Chondrocyte (in vitro differentiated cells): ENCODE data around the gene SPTLC1. TPM values are rescaled to one million over a fixed set of nuclear protein-coding genes. Genes with fewer than 3 reads are reported as not detected.

Source experiments
- DNase-seq: peaks from one replicate; pipeline ENCODE4 v3.0.0; 2021; ENCODE audit warnings: mixed read lengths, low spot score
- H3K27ac Mint-ChIP-seq: one replicate; pipeline ENCODE4 v1.8.0; 2021; ENCODE audit warnings: mild to moderate bottlenecking, moderate library complexity, mixed read lengths; ENCODE audit not compliant: unreplicated experiment
- H3K27me3 Mint-ChIP-seq: 2 replicates; pipeline ENCODE4 v1.8.0; 2021; ENCODE audit warnings: low read depth, mixed read lengths
- H3K36me3 Mint-ChIP-seq: 2 replicates; pipeline ENCODE4 v1.8.0; 2021; ENCODE audit warnings: low read depth, mixed read lengths
- H3K4me1 Mint-ChIP-seq: 2 replicates; pipeline ENCODE4 v1.8.0; 2021; ENCODE audit warnings: low read depth, mild to moderate bottlenecking, mixed read lengths
- H3K4me3 Mint-ChIP-seq: one replicate; pipeline ENCODE4 v1.8.0; 2021; ENCODE audit warnings: mild to moderate bottlenecking, moderate library complexity, mixed read lengths; ENCODE audit not compliant: unreplicated experiment
- H3K9me3 Mint-ChIP-seq: 2 replicates; pipeline ENCODE4 v1.8.0; 2021; ENCODE audit warnings: low read depth, mixed read lengths
- total RNA-seq: library from RNA; stranded (reverse); gene quantifications from 3 replicates; pipeline ENCODE4 v1.2.1, GENCODE V29; 2021
- TF ChIP-seq, protein P1 (sequence below): fragments of 200-600 bp; sonication (generic); IDR thresholded peaks from 2 replicates; pipeline ENCODE4 v1.5.0; 2021; ENCODE audit warnings: antibody characterized with exemption, mild to moderate bottlenecking, moderate library complexity

Gene SPTLC1
- total RNA-seq, 1 donor from 2014 or later, result 88.9 TPM

DNA sequence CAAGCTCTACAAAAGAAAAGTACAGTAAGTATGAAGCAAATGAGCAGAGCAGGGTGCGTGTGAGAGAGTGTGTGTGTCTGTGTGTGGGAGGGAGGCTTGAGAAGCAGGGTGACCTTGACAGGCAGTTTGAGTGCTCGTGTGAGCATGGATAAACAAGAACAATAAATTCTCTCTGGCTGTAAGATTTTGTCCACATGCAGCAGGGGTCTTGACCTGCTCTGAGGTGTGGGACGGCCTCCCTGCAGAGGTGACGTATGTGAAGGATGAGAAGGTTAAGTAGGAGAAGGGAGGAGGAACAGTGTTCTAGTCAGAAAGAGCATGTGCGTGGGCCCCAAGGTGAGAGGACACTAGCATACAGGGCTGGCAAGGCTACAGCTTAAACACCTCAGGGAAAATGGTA, 49.0 kb downstream of the SPTLC1 start:
- H3K27me3 Mint-ChIP-seq, result no peaks in the 10 kb centered on the region
- TF ChIP-seq, protein P1, sequence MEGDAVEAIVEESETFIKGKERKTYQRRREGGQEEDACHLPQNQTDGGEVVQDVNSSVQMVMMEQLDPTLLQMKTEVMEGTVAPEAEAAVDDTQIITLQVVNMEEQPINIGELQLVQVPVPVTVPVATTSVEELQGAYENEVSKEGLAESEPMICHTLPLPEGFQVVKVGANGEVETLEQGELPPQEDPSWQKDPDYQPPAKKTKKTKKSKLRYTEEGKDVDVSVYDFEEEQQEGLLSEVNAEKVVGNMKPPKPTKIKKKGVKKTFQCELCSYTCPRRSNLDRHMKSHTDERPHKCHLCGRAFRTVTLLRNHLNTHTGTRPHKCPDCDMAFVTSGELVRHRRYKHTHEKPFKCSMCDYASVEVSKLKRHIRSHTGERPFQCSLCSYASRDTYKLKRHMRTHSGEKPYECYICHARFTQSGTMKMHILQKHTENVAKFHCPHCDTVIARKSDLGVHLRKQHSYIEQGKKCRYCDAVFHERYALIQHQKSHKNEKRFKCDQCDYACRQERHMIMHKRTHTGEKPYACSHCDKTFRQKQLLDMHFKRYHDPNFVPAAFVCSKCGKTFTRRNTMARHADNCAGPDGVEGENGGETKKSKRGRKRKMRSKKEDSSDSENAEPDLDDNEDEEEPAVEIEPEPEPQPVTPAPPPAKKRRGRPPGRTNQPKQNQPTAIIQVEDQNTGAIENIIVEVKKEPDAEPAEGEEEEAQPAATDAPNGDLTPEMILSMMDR, result no peak
- H3K4me3 Mint-ChIP-seq, result no peak overlapping the region
- H3K9me3 Mint-ChIP-seq, result peaks cover 22% of the 10 kb centered on the region
- H3K36me3 Mint-ChIP-seq, result peaks cover 26% of the 10 kb centered on the region
- H3K27ac Mint-ChIP-seq, result peak overlapping the region; percentile 90
- H3K4me1 Mint-ChIP-seq, result peaks cover 37% of the 10 kb centered on the region
- DNase-seq, result no peak

DNA sequence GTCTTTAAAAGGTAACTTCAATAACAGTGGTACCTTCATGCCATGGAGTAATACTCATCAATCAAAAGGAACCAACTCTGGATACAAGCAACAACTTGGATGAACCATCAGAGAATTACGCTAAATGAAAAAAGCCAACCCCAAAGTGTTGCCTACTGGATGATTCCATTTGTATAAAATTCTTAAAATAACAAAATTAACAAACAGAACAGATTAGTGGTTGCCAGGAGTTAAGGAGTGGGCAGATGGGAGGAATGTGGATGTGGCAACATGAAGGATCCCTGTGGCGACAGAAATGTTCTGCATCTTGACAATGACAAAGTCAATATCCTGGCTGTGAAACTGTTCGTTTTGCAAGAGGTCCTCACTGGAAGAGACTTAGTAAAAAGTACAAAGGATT, 50.5 kb downstream of the SPTLC1 start:
- no peak for DNase-seq
- peaks cover 37% of the 10 kb centered on the region for H3K4me1 Mint-ChIP-seq
- H3K4me3 Mint-ChIP-seq, result peak overlapping the region; percentile 17
- no peaks in the 10 kb centered on the region for H3K27me3 Mint-ChIP-seq
- peaks cover 29% of the 10 kb centered on the region for H3K9me3 Mint-ChIP-seq
- peak overlapping the region; percentile 90 for H3K27ac Mint-ChIP-seq
- peaks cover 35% of the 10 kb centered on the region for H3K36me3 Mint-ChIP-seq
- TF ChIP-seq, protein P1, result no peak

DNA sequence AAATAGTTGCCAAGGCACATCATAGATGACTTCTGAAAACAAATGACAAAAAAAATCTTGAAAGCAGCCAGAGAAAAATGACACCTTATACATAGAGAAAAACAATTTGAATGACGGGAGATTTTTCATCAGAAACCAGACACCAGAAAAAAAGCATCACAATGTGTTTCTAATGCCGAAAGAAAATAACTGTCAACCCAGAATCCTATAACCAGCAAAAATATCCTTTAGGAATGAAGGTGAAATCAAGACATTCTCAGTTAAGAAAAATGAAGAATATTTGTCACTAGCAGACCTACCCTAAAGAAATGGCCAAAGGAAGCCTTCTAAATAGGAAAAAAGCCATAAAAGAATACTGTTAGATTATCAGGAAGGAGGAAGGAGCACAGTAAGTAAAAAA, 54.0 kb downstream of the SPTLC1 start:
- H3K4me1 Mint-ChIP-seq, result peaks cover 43% of the 10 kb centered on the region
- peaks cover 29% of the 10 kb centered on the region for H3K9me3 Mint-ChIP-seq
- no peak overlapping the region for H3K4me3 Mint-ChIP-seq

DNA sequence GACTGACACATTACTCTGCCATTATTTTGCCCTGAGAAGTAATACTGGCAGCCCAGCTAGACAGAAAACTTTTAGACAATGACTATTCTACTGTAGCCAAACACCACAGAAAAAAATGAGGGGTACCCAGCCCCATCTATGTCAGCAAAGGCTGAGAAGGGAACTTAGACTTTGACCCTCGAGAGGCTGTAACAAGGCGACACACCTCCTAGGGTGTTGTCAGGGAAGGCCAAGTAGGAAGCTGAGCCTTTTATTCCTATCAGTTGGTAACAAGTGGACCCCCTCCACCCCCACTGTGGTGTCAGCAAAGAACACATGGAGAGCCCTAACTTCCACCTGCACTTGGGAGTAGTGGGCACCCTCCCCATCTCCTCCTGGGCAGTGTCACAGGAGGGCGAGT, 55.6 kb downstream of the SPTLC1 start:
- peaks cover 29% of the 10 kb centered on the region for H3K9me3 Mint-ChIP-seq
- H3K27ac Mint-ChIP-seq, result no peak overlapping the region
- peaks cover 32% of the 10 kb centered on the region for H3K4me1 Mint-ChIP-seq
- DNase-seq, result no peak
- H3K27me3 Mint-ChIP-seq, result no peaks in the 10 kb centered on the region
- H3K4me3 Mint-ChIP-seq, result no peak overlapping the region
- peaks cover 44% of the 10 kb centered on the region for H3K36me3 Mint-ChIP-seq
- TF ChIP-seq, protein P1, result no peak

More for the DNA sequence above, 54.0 kb downstream of the SPTLC1 start:
- Mint-ChIP-seq H3K36me3 (peaks cover 43% of the 10 kb centered on the region), H3K27ac (no peak overlapping the region), H3K27me3 (no peaks in the 10 kb centered on the region)
- TF ChIP-seq, protein P1, result no peak
- DNase-seq, result no peak

DNA sequence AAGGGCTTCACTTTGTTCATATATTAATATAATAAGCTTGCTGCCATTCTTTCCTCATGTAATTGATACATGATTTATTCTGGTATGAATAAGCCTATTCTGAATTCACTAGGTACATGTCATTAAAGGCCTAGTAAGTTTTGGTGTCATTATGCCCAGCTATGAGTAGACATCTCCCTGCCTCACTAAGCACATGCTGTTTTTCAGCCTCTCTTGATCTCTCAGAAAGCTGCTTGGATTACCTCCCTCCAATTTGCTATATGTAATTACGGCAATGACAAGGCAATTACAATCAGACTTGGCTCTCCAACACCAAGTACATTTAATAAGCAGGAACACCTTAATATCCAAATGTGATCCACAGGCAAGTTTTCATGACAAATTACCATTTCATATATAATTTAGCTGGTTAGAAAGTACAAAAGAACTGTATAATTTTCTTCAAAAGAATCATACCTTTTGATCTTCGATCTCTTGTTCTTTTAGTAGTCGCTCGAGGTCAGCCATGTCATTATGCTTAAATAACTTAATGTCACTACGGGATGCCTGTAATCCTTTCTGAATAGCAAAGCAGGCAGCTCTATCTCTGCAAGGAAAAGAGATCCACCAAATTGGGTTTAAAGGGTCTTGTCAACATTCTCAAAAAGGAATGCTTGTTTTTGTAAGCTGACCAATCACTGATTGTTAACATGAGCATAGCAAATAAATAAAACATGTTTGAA, 56.3 kb downstream of the SPTLC1 start:
- Mint-ChIP-seq H3K27me3 (no peaks in the 10 kb centered on the region), H3K36me3 (peaks cover 48% of the 10 kb centered on the region), H3K27ac (no peak overlapping the region), H3K9me3 (peaks cover 29% of the 10 kb centered on the region), H3K4me1 (peaks cover 24% of the 10 kb centered on the region), H3K4me3 (no peak overlapping the region)
- no peak for DNase-seq
- TF ChIP-seq, protein P1, result no peak
